Ishikawa (cell line): ENCODE data around the gene DPYSL4.

Source experiments
- CEBPB ChIP-seq: IDR thresholded peaks from 2 replicates; pipeline ENCODE4 v1.6.1; 2012
- CREB1 ChIP-seq: IDR thresholded peaks from 2 replicates; pipeline ENCODE4 v1.6.1; 2012; ENCODE audit warnings: low read depth
- EGR1 ChIP-seq: IDR thresholded peaks from 2 replicates; pipeline ENCODE4 v1.6.1; 2012
- EP300 ChIP-seq: IDR thresholded peaks from 2 replicates; pipeline ENCODE4 v1.6.1; 2012; ENCODE audit warnings: borderline replicate concordance
- FOXM1 ChIP-seq: IDR thresholded peaks from 2 replicates; pipeline ENCODE4 v1.6.1; 2012; ENCODE audit warnings: low read depth, borderline replicate concordance
- MAX ChIP-seq: IDR thresholded peaks from 2 replicates; pipeline ENCODE4 v1.6.1; 2012
- RAD21 ChIP-seq: IDR thresholded peaks from 2 replicates; pipeline ENCODE4 v1.6.1; 2012; ENCODE audit warnings: low read depth
- TAF1 ChIP-seq: IDR thresholded peaks from 2 replicates; pipeline ENCODE4 v1.6.1; 2012; ENCODE audit warnings: low read depth, mild to moderate bottlenecking
- TCF12 ChIP-seq: IDR thresholded peaks from 2 replicates; pipeline ENCODE4 v1.6.1; 2012; ENCODE audit warnings: low read depth
- TEAD4 ChIP-seq: IDR thresholded peaks from 2 replicates; pipeline ENCODE4 v1.6.1; 2012
- YY1 ChIP-seq: IDR thresholded peaks from 2 replicates; pipeline ENCODE4 v1.6.1; 2012; ENCODE audit warnings: low read depth

GRCh38 chr10:132153616-132154217 lies 33.0 kb upstream of the DPYSL4 start:
- TF ChIP-seq TAF1 (no peak), TEAD4 (no peak), YY1 (no peak), CREB1 (no peak), MAX (0 out of 2 replicates have a peak, but pooled peaks have one; percentile 30), TCF12 (no peak), RAD21 (no peak), EP300 (no peak), FOXM1 (no peak), CEBPB (no peak), EGR1 (no peak)
